SK-N-SH (cell line): ENCODE results near the gene SYNGR3. TPM values are rescaled to one million over a fixed set of nuclear protein-coding genes. Genes with fewer than 3 reads are reported as not detected.

Experiments
- CTCF ChIA-PET: fragments of 300-600, 350-600 bp; formaldehyde crosslinking; extraction: SDS; loops from one replicate; lab custom pipeline; 2021; lab: Yijun Ruan, JAX
- POLR2A ChIA-PET: fragments of 350-600 bp; sonication (Branson Sonifier 250); formaldehyde crosslinking; extraction: SDS; loops from one replicate; lab custom pipeline; 2020; ENCODE audit warnings: antibody characterized with exemption, inconsistent platforms; lab: Yijun Ruan, JAX
- DNase-seq: peaks from one replicate; pipeline ENCODE4 v3.0.0; 2012
- H2AFZ ChIP-seq: fragments of 200-600 bp; sonication (generic); 2 replicates; pipeline ENCODE4 v1.8.1; 2016; ENCODE audit warnings: antibody characterized with exemption, mild to moderate bottlenecking, low read depth
- H3F3A ChIP-seq: fragments of 200-600 bp; sonication (generic); replicated peaks from 2 replicates; pipeline ENCODE3; 2016; ENCODE audit warnings: antibody characterized with exemption, mild to moderate bottlenecking; ENCODE audit not compliant: insufficient read depth
- H3K27ac ChIP-seq, 2 experiments: fragments of 200-500 bp in 1 of 2; fragments of 200-600 bp in 1 of 2; sonication (Bioruptor generic) in 1 of 2; sonication (generic), shearing (Covaris generic) in 1 of 2; 2 replicates each; pipeline versions ENCODE4 v1.5.1 to v1.6.1; 2014 to 2016; ENCODE audit warnings: low read depth in 2 of 2, inconsistent platforms in 1 of 2, low read length in 1 of 2, mild to moderate bottlenecking in 1 of 2, mixed read lengths in 1 of 2
- H3K27me3 ChIP-seq: fragments of 200-600 bp; sonication (generic), shearing (Covaris generic); 2 replicates; pipeline ENCODE4 v1.6.1; 2016; ENCODE audit warnings: mixed run types; ENCODE audit not compliant: insufficient read depth
- H3K36me3 ChIP-seq, 2 experiments: fragments of 200-500 bp in 1 of 2; fragments of 200-600 bp in 1 of 2; sonication (Bioruptor generic) in 1 of 2; sonication (generic) in 1 of 2; replicated peaks in 1 of 2; 2 replicates each; pipeline versions ENCODE3 to v1.5.1; 2014 to 2016; ENCODE audit warnings: low read length in 1 of 2, mild to moderate bottlenecking in 1 of 2; ENCODE audit not compliant: insufficient read depth in 2 of 2, control insufficient read depth in 1 of 2
- H3K4me1 ChIP-seq, 2 experiments: fragments of 200-500 bp in 1 of 2; fragments of 200-600 bp in 1 of 2; sonication (Bioruptor generic) in 1 of 2; sonication (generic), shearing (Covaris generic) in 1 of 2; 2 replicates each; pipeline versions ENCODE4 v1.5.1 to v1.6.1; 2014 to 2016; ENCODE audit warnings: low read depth in 1 of 2, low read length in 1 of 2, mixed run types in 1 of 2; ENCODE audit not compliant: insufficient read depth in 2 of 2, control insufficient read depth in 1 of 2
- H3K4me2 ChIP-seq: fragments of 200-600 bp; sonication (generic), shearing (Covaris generic); 2 replicates; pipeline ENCODE4 v1.6.1; 2017; ENCODE audit warnings: mixed run types
- H3K4me3 ChIP-seq, 2 experiments: fragments of 200-500 bp in 1 of 2; fragments of 200-600 bp in 1 of 2; sonication (Bioruptor generic) in 1 of 2; sonication (generic), shearing (Covaris generic) in 1 of 2; 2 replicates each; pipeline versions ENCODE4 v1.5.1 to v1.8.1; 2014 to 2016; ENCODE audit warnings: low read depth in 2 of 2, inconsistent platforms in 1 of 2, low read length in 1 of 2, mild to moderate bottlenecking in 1 of 2, mixed read lengths in 1 of 2, moderate library complexity in 1 of 2
- H3K79me2 ChIP-seq: fragments of 200-600 bp; sonication (generic); 2 replicates; pipeline ENCODE4 v1.8.1; 2017; ENCODE audit warnings: mild to moderate bottlenecking; ENCODE audit not compliant: insufficient read depth
- H3K9ac ChIP-seq: fragments of 200-600 bp; sonication (generic); 2 replicates; pipeline ENCODE4 v1.6.1; 2017; ENCODE audit warnings: mixed run types
- H3K9me2 ChIP-seq: fragments of 200-600 bp; sonication (generic); 2 replicates; pipeline ENCODE4 v1.6.1; 2017; ENCODE audit warnings: mixed run types
- H3K9me3 ChIP-seq: fragments of 200-600 bp; sonication (generic); 2 replicates; pipeline ENCODE4 v1.6.1; 2017; ENCODE audit warnings: mixed run types, mild to moderate bottlenecking, moderate library complexity
- H4K20me1 ChIP-seq: fragments of 200-600 bp; sonication (generic); 2 replicates; pipeline ENCODE4 v1.6.1; 2017; ENCODE audit warnings: mild to moderate bottlenecking, mixed run types; ENCODE audit not compliant: insufficient read depth
- CHD2 ChIP-seq: fragments of 150-350 bp; IDR thresholded peaks from 2 replicates; pipeline ENCODE4 v1.6.1; 2018; ENCODE audit warnings: low read length; ENCODE audit not compliant: partially characterized antibody
- EP300 ChIP-seq, 2 experiments: IDR thresholded peaks; 2 replicates each; pipeline versions ENCODE4 v1.4.0 to v1.6.1; 2012; ENCODE audit warnings: borderline replicate concordance in 1 of 2, low read depth in 1 of 2, low read length in 1 of 2
- FOXJ3 ChIP-seq: sonication (generic); formaldehyde crosslinking; IDR thresholded peaks from 2 replicates; pipeline ENCODE4 v1.5.1; 2020; ENCODE audit warnings: mild to moderate bottlenecking, missing genetic modification reagents
- IRF3 ChIP-seq: fragments of 150-350 bp; IDR thresholded peaks from 2 replicates; pipeline ENCODE4 v1.6.1; 2016; ENCODE audit warnings: mild to moderate bottlenecking, low read depth, low read length
- MEF2A ChIP-seq: IDR thresholded peaks from 2 replicates; pipeline ENCODE4 v1.4.0; 2012; ENCODE audit warnings: low read depth, borderline replicate concordance
- MXI1 ChIP-seq: IDR thresholded peaks from 2 replicates; pipeline ENCODE4 v1.6.1; 2012; ENCODE audit warnings: mild to moderate bottlenecking, low read depth, low read length, improper control_type of control experiment
- NRF1 ChIP-seq: IDR thresholded peaks from 2 replicates; pipeline ENCODE4 v1.6.1; 2012; ENCODE audit warnings: low read depth, mild to moderate bottlenecking, low read length
- YY1 ChIP-seq: IDR thresholded peaks from 2 replicates; pipeline ENCODE4 v1.4.0; 2012; ENCODE audit warnings: low read depth, mild to moderate bottlenecking
- ZBTB33 ChIP-seq: IDR thresholded peaks from 2 replicates; pipeline ENCODE4 v1.4.0; 2012; ENCODE audit warnings: low read depth, borderline replicate concordance
- WGBS: methylation state at CpG from one replicate; pipeline ENCODE4 v1.1.6; 2017; ENCODE audit warnings: low lambda C conversion rate; 5-methylcytosine and 5-hydroxymethylcytosine counted together
- polyA plus RNA-seq, 3 experiments: library from polyadenylated mRNA; depleted of rRNA; stranded (reverse); fragments of >200 nt; gene quantifications; 2 replicates each; pipeline ENCODE4 v1.2.3, GENCODE V29; 2012

SYNGR3 gene
- polyA plus RNA-seq, 1 of the 3 experiments (the other 2 are of a cell fraction), result 10.7 TPM

DNA sequence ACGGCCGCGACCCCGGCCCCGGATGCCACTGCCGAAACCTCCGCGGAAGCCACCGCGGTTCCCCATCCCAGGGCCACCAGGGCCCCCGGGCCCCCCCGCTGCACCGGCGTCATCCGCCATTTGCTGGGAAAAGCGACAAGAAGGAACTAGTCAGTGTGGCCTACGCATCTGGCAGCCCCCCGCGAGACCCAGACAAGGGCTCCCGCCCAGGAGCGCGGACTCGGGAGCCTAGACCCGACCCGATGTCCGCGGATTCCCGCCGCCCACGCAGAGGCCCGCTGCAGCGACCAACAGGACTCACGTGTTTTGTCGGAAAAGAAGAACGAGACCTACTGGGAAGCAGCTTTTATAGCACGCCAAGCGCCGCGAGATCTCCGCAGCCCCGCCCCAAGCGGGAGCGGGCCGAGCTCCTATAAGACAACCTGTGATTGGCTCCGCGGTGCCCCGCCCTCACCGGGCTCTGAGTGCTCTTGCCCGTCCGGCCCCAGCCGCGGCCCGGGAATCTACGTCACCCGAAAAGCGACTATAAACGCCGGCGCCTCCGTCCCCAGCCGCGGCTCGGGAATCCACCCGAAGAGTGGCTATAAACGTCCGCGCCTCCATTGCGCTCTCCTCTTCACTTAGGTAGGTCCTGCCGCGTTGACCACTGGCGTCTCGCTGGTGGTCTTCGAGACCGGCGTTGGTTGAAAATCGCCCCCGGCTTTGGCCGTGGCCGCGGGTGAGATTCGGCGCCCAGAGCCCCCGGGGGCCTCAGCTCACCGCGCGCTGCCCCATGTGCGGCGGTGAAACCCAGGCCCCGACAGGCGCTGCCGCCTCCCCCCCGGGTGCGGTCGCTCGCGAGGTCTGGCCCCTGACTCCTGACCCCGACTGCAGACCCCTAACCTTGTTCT is 25.0 kb upstream of the SYNGR3 start, which contains the start of gene RPS2 (continued):
- TF ChIP-seq CHD2, result peak; percentile 99
- TF ChIP-seq MXI1, result peak; percentile 91
- peak; percentile 48; the same call in 1 of the 2 replicates for TF ChIP-seq IRF3
- TF ChIP-seq EP300 (IDR thresholded peaks at IDR 0.05; ENCODE audit: borderline replicate concordance in 1 of 2, low read depth in 1 of 2, low read length in 1 of 2), result peak; percentile 16 to 27; a peak in 1 of 4 replicates
- no peak for TF ChIP-seq NRF1
- no peak for TF ChIP-seq FOXJ3
- peak; percentile 98 for TF ChIP-seq ZBTB33

- Histone ChIP-seq H3K9ac (peak overlapping the region; percentile 92), H3K4me3 (peak overlapping the region; percentile 86 to 98), H3K79me2 (peaks cover 61% of the 10 kb centered on the region), H3F3A (peaks cover 33% of the 10 kb centered on the region), H3K9me2 (no peaks in the 10 kb centered on the region), H3K4me2 (peak overlapping the region; percentile 98), H4K20me1 (peaks cover 37% of the 10 kb centered on the region), H3K27ac (peak overlapping the region; percentile 76 to 90; a peak in 3 of 4 replicates), H3K36me3 (peaks cover 19 to 24% of the 10 kb centered on the region in 2 experiments), H3K9me3 (no peaks in the 10 kb centered on the region), H3K4me1 (peaks cover 0 to 38% of the 10 kb centered on the region in 2 experiments; a peak in 1 of 4 replicates), H2AFZ (no peak overlapping the region), H3K27me3 (no peaks in the 10 kb centered on the region)
- ChIA-PET POLR2A (interaction anchor here (0.6 to 2.0 kb wide), 27 partner anchors 10 to 545 kb away, joined by 3 to 17 read pairs (median 5); partner anchors contain the start of genes GFER, MSRB1, NOXO1 and NUBP2), CTCF (interaction anchor here (0.9 to 2.8 kb wide), 6 partner anchors 9 to 188 kb away, joined by 3 to 12 read pairs (median 4); no protein-coding TSS in a partner anchor)
- no peak for DNase-seq
- TF ChIP-seq YY1 (no peak), CHD2 (peak; percentile 7), MEF2A (no peak)
- 15% methylated on average over 20 of the region's 24 CpGs for WGBS
Observed at GRCh38 chr16:1965396-1966001, 24.3 kb upstream of the SYNGR3 start.
